IPS DF 4.7 (cell line): ENCODE measurements around the gene NBPF9.
"Not testable (repeated sequence)": the region's sequence is repeated elsewhere in the genome, so short reads cannot be mapped to it uniquely, and the experiment has no call there.

ENCODE experiments used
- DNase-seq: peaks from one replicate; pipeline ENCODE4 v3.0.0-alpha.2; 2013; ENCODE audit warnings: low spot score; ENCODE audit errors: extremely low read depth

NBPF9 gene

DNA sequence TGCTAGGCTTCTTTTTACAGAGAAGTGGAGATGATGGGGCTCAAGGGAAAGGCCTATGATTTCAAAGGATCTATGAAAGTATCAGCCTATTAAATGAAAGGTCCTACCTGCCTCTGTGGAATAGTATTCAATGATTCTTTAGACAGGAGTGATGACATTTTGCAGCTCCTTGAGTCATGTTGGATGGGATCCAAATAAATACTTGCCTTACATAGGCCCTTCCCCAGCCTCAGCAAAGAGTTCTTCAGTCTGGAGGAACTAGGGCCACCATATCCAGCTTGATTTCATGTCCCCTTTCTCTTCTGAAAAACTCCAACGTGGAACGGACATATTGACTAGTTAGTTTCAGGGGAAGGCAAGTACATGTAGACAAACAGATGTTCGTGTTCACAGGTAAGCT, 87.8 kb downstream of the NBPF9 start:
- not testable (repeated sequence) for DNase-seq

DNA sequence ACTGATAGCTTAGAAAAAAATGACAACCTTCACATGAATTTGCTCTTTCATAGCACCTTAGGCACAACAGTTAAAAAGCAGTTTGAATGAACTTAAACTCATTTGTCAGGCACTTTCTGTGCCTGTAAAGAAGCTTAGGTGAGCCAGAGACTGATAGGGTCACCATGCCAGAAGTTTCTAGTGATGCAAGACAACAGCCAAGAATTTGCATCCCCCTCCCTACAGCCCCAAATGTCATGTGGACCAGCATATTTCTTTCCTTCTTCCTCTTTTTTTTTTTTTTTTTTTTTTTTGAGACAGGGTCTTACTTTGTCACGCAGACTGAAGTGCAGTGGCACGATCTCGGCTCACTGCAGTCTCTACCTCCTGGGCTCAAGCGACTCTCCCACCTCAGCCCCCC, 89.8 kb downstream of the NBPF9 start:
- DNase-seq: not testable (repeated sequence)

DNA sequence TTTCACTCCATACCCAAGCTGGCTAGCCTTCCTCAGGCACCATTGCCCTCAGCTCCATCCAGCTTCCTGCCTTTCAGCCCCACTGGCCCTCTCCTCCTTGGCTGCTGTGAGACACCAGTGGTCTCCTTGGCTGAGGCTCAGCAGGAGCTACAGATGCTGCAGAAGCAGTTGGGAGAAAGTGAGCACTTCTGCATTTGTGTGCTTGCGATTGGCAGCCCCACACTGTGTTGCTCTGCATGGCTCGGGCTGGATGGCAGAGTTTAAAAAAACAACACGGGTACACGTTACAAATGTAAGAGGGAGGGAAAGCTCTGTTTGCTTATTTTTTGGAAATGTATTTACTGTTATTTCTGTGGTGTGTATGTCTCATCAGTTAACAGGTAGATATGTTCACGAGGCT, 90.8 kb downstream of the NBPF9 start:
- not testable (repeated sequence) for DNase-seq

DNA sequence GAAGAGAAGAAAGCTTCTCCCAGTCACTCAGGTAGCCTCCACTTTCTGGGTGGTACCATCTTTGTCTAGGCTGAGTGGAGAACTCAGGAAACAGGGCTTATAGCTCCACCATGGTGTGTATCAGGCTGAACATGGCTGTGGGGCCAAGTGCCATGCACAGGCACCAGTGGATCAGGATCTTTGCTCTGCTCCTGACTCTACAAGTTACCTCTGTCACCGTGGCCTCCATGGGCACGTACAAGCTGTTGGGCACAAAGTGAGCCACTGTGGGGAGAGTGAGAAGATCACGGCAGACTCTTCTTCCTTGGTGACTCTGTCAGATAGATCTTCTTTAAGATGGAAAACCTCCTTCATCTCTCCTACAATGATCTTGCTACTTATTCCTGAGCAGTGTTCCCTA, 93.6 kb downstream of the NBPF9 start:
- DNase-seq: not testable (repeated sequence)

DNA sequence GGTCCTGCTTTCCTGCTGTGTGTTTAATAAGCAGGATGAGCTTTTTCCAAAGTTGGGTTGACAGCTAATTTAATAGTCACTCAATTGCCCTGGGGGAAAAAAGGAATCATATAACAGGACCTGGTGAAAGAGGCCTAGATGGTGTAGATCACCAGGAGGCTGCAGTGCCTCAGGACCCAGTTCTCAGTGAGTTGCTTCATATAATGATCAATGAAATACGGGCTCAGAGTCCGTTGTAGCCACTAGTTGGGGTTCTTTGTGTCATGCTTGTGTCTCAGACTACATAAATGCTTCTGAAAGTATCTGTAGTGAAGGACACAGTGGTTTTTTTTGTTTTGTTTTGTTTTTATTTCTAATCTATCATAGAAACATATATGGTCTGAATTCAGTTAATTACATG, 94.6 kb downstream of the NBPF9 start:
- not testable (repeated sequence) for DNase-seq

DNA sequence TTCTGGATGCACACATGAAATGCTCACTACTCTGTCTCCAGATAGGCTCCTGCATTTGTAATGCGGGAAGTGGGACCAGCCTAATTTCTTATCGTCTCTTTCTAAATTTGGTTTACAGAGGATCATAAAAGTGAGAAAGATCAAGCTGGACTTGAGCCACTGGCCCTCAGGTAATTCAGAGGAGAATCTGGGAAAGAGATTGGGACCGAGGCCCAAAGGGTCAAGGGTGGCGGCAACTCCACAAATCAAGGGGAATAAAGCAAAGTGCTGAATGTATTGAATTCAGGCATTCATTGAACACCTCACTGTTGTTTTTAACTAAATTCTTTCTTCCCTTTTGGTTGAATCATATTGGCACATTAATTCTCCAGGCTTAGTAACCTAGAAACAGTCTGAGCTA, 95.0 kb downstream of the NBPF9 start:
- not testable (repeated sequence) for DNase-seq
